WTC11 (cell line): Measurements from ENCODE around the gene TLE6. TPM values are rescaled to one million over a fixed set of nuclear protein-coding genes. Genes with fewer than 3 reads are reported as not detected.

Source experiments
- ATAC-seq: fragments of 200-7000 bp; cut with Tn5 transposase; 2 replicates; pipeline ENCODE4 v1.10.0; 2021; ENCODE audit warnings: mild to moderate bottlenecking, moderate library complexity
- CTCF ChIA-PET: fragments of 300-600 bp; sonication (Branson Sonifier 250); formaldehyde crosslinking; loops from one replicate; lab custom pipeline; 2021; ENCODE audit warnings: antibody characterized with exemption; lab: Charles Lee
- POLR2A ChIA-PET: fragments of 350-600 bp; sonication (Branson Sonifier 250); formaldehyde crosslinking; loops from one replicate; lab custom pipeline; 2021; ENCODE audit warnings: antibody characterized with exemption; lab: Charles Lee
- DNase-seq: peaks from one replicate; pipeline ENCODE4 v3.0.0; 2021; ENCODE audit warnings: low spot score
- H3K27ac Mint-ChIP-seq: 2 replicates; pipeline ENCODE4 v1.8.0; 2021; ENCODE audit warnings: mixed read lengths
- H3K27me3 Mint-ChIP-seq: 2 replicates; pipeline ENCODE4 v1.8.0; 2021; ENCODE audit warnings: low read depth, mild to moderate bottlenecking, moderate library complexity, mixed read lengths
- H3K36me3 Mint-ChIP-seq: 2 replicates; pipeline ENCODE4 v1.8.0; 2021; ENCODE audit warnings: mixed read lengths
- H3K4me1 Mint-ChIP-seq: 2 replicates; pipeline ENCODE4 v1.8.0; 2022; ENCODE audit warnings: mixed read lengths
- H3K4me3 Mint-ChIP-seq: 2 replicates; pipeline ENCODE4 v1.8.0; 2021; ENCODE audit warnings: mild to moderate bottlenecking, moderate library complexity, mixed read lengths
- H3K9me3 Mint-ChIP-seq: 2 replicates; pipeline ENCODE4 v1.8.0; 2021; ENCODE audit warnings: mixed read lengths
- ATF1 ChIP-seq: sonication (generic); formaldehyde crosslinking; IDR thresholded peaks from 2 replicates; pipeline ENCODE4 v1.8.1; 2023; ENCODE audit warnings: mild to moderate bottlenecking, moderate library complexity, missing genetic modification reagents
- E2F1 ChIP-seq: sonication (generic); formaldehyde crosslinking; IDR thresholded peaks from 2 replicates; pipeline ENCODE4 v1.8.0; 2022; ENCODE audit warnings: mild to moderate bottlenecking, missing genetic modification reagents
- ERG ChIP-seq: fragments of 250-450 bp; sonication (Bioruptor Pico); IDR thresholded peaks from 2 replicates; pipeline ENCODE4 v1.8.0; 2021; ENCODE audit warnings: mild to moderate bottlenecking
- ETV6 ChIP-seq: sonication (generic); formaldehyde crosslinking; IDR thresholded peaks from 2 replicates; pipeline ENCODE4 v1.8.1; 2022; ENCODE audit warnings: mild to moderate bottlenecking, missing genetic modification reagents
- FOXP4 ChIP-seq: sonication (generic); formaldehyde crosslinking; IDR thresholded peaks from 2 replicates; pipeline ENCODE4 v1.8.0; 2022; ENCODE audit warnings: mild to moderate bottlenecking, missing genetic modification reagents
- GABPB1 ChIP-seq: sonication (generic); formaldehyde crosslinking; IDR thresholded peaks from 2 replicates; pipeline ENCODE4 v1.8.1; 2023; ENCODE audit warnings: mild to moderate bottlenecking, missing genetic modification reagents
- IRF1 ChIP-seq: sonication (generic); formaldehyde crosslinking; IDR thresholded peaks from 2 replicates; pipeline ENCODE4 v1.8.0; 2023; ENCODE audit warnings: missing genetic modification reagents
- KAT7 ChIP-seq: sonication (generic); formaldehyde crosslinking; IDR thresholded peaks from 2 replicates; pipeline ENCODE4 v1.8.1; 2023; ENCODE audit warnings: missing genetic modification reagents, mild to moderate bottlenecking, borderline replicate concordance
- MAX ChIP-seq: sonication (generic); formaldehyde crosslinking; IDR thresholded peaks from 2 replicates; pipeline ENCODE4 v1.8.0; 2022; ENCODE audit warnings: mild to moderate bottlenecking, missing genetic modification reagents
- MYBL2 ChIP-seq: sonication (generic); formaldehyde crosslinking; IDR thresholded peaks from 2 replicates; pipeline ENCODE4 v1.8.1; 2023; ENCODE audit warnings: mild to moderate bottlenecking, moderate library complexity, missing genetic modification reagents
- NFATC4 ChIP-seq: fragments of 250-450 bp; sonication (Bioruptor Pico); IDR thresholded peaks from 2 replicates; pipeline ENCODE4 v1.9.0; 2021; ENCODE audit warnings: mild to moderate bottlenecking
- NFE2L1 ChIP-seq: sonication (generic); formaldehyde crosslinking; IDR thresholded peaks from 2 replicates; pipeline ENCODE4 v1.8.1; 2023; ENCODE audit warnings: missing genetic modification reagents
- STAT6 ChIP-seq: sonication (generic); formaldehyde crosslinking; conservative IDR thresholded peaks from 2 replicates; pipeline ENCODE4 v1.8.1; 2023; ENCODE audit warnings: mild to moderate bottlenecking, low read depth, missing genetic modification reagents, moderate library complexity
- ZNF121 ChIP-seq: sonication (generic); formaldehyde crosslinking; IDR thresholded peaks from 2 replicates; pipeline ENCODE4 v1.8.0; 2023; ENCODE audit warnings: missing genetic modification reagents
- ZNF263 ChIP-seq: sonication (generic); formaldehyde crosslinking; IDR thresholded peaks from 2 replicates; pipeline ENCODE4 v1.8.1; 2022; ENCODE audit warnings: low read depth, mild to moderate bottlenecking, moderate library complexity, missing genetic modification reagents
- ZNF416 ChIP-seq: fragments of 250-450 bp; sonication (Bioruptor Pico); IDR thresholded peaks from 2 replicates; pipeline ENCODE4 v1.9.0; 2021; ENCODE audit warnings: mild to moderate bottlenecking, inconsistent platforms
- total RNA-seq: library from RNA; stranded (reverse); gene quantifications from 3 replicates; pipeline ENCODE4 v1.2.3, GENCODE V29; 2021

Gene TLE6
- total RNA-seq, 1 experiment from 2014 or later = 3.1 TPM

- no peak for TF ChIP-seq E2F1 (CRISPR knock-in tag)
- no peak for TF ChIP-seq ATF1 (CRISPR knock-in tag)
- peak; percentile 67; the same call in 1 of the 2 replicates for TF ChIP-seq ZNF121 (CRISPR knock-in tag)
- no peak for TF ChIP-seq FOXP4 (CRISPR knock-in tag)
- no peak for TF ChIP-seq MAX (CRISPR knock-in tag)
- TF ChIP-seq NFATC4 = no peak
- TF ChIP-seq ETV6 (CRISPR knock-in tag) = no peak
- TF ChIP-seq MYBL2 (CRISPR knock-in tag) = no peak
- no peak for TF ChIP-seq IRF1
- Mint-ChIP-seq H3K36me3 (no peaks in the 10 kb centered on the region), H3K4me1 (peaks cover 36% of the 10 kb centered on the region), H3K9me3 (no peaks in the 10 kb centered on the region), H3K4me3 (peak overlapping the region; percentile 62; the same call in 1 of the 2 replicates), H3K27ac (no peak overlapping the region), H3K27me3 (peaks cover 67% of the 10 kb centered on the region)
- ChIA-PET POLR2A (interaction anchor here (1.5 to 1.8 kb wide), 2 partner anchors 47 to 57 kb away, joined by 5 to 7 read pairs; no protein-coding TSS in a partner anchor), CTCF (interaction anchor here (1.3 to 3.7 kb wide), 5 partner anchors 13 to 126 kb away, joined by 3 to 25 read pairs (median 19); no protein-coding TSS in a partner anchor)
- ATAC-seq (no peak), DNase-seq (no peak)
Measured at GRCh38 chr19:2978166-2978767, 903 bp downstream of the TLE6 start.

GRCh38 chr19:2978772-2979171 is 1.4 kb downstream of the TLE6 start:
- no peak for ATAC-seq
- TF ChIP-seq KAT7 (CRISPR knock-in tag) (no peak), ERG (CRISPR knock-in tag) (no peak), IRF1 (no peak)
- CTCF ChIA-PET = interaction anchor here (1.1 to 3.7 kb wide), 2 partner anchors 28 kb away, joined by 4 to 19 read pairs; no protein-coding TSS in a partner anchor

GRCh38 chr19:2981898-2982297 is 4.5 kb downstream of the TLE6 start:
- peaks cover 37% of the 10 kb centered on the region for H3K4me1 Mint-ChIP-seq
- CTCF ChIA-PET = interaction anchor here (0.7 to 2.7 kb wide), 6 partner anchors 11 to 122 kb away, joined by 3 to 10 read pairs (median 3); no protein-coding TSS in a partner anchor

More at GRCh38 chr19:2978772-2979171, 1.4 kb downstream of the TLE6 start:
- Mint-ChIP-seq H3K9me3 (no peaks in the 10 kb centered on the region), H3K27me3 (peaks cover 70% of the 10 kb centered on the region), H3K27ac (no peak overlapping the region), H3K4me3 (no peak overlapping the region), H3K4me1 (peaks cover 40% of the 10 kb centered on the region), H3K36me3 (no peaks in the 10 kb centered on the region)
- POLR2A ChIA-PET = no interaction called here
- DNase-seq = no peak

More at GRCh38 chr19:2981898-2982297, 4.5 kb downstream of the TLE6 start:
- H3K27ac Mint-ChIP-seq = no peak overlapping the region
- POLR2A ChIA-PET = interaction anchor here (0.7 to 1.1 kb wide), 2 partner anchors 54 kb away, joined by 3 to 8 read pairs; no protein-coding TSS in a partner anchor
- peaks cover 56% of the 10 kb centered on the region for H3K27me3 Mint-ChIP-seq
- H3K36me3 Mint-ChIP-seq = no peaks in the 10 kb centered on the region
- no peaks in the 10 kb centered on the region for H3K9me3 Mint-ChIP-seq
- DNase-seq (no peak), ATAC-seq (no peak)
- H3K4me3 Mint-ChIP-seq = no peak overlapping the region
- no peak for TF ChIP-seq STAT6
- TF ChIP-seq ZNF416 = no peak
- no peak for TF ChIP-seq GABPB1 (CRISPR knock-in tag)
- TF ChIP-seq ZNF263 (CRISPR knock-in tag) = no peak
- TF ChIP-seq NFE2L1 = no peak
